ENCODE data around the gene GDAP2.

GRCh38 chr1:117859901-117860300, 69.5 kb downstream of the GDAP2 start:
- no peak for TF ChIP-seq POLR2AphosphoS5 (IDR thresholded peaks at IDR 0.05)
- no peak for TF ChIP-seq CTCF (IDR thresholded peaks at IDR 0.05)
- no peak for TF ChIP-seq POLR2A (IDR thresholded peaks at IDR 0.05)
